PC-3 (cell line): ENCODE results near the gene JDP2. TPM values are rescaled to one million over a fixed set of nuclear protein-coding genes. Genes with fewer than 3 reads are reported as not detected.

Experiments used
- ATAC-seq: fragments of 200-7000 bp; cut with Tn5 transposase; 2 replicates; pipeline ENCODE4 v1.9.1; 2020; ENCODE audit warnings: mild to moderate bottlenecking, moderate library complexity
- BruUV-seq: library from RNA; stranded (reverse); fragments of 400-500 nt; replicated peaks from 2 replicates; lab custom pipeline; 2021; lab: Mats Ljungman, UMichigan
- CTCF ChIA-PET: fragments of 300-600 bp; sonication (Branson Sonifier 250); formaldehyde crosslinking; loops from one replicate; lab custom pipeline; 2022; ENCODE audit warnings: antibody characterized with exemption; lab: Charles Lee
- POLR2A ChIA-PET: fragments of 300-600 bp; sonication (Branson Sonifier 250); formaldehyde crosslinking; loops from one replicate; lab custom pipeline; 2022; ENCODE audit warnings: antibody characterized with exemption; ENCODE audit not compliant: unreplicated experiment; lab: Charles Lee
- DNase-seq: peaks from one replicate; pipeline ENCODE4 v3.0.0-alpha.2; 2015
- H2AFZ ChIP-seq: fragments of 300-600 bp; sonication (generic); 2 replicates; pipeline ENCODE4 v1.6.0; 2016; ENCODE audit warnings: antibody characterized with exemption, low read length
- H3F3A ChIP-seq: fragments of 300-600 bp; sonication (generic); one replicate; pipeline ENCODE4 v1.6.0; 2017; ENCODE audit warnings: antibody characterized with exemption, low read length, control low read depth, mild to moderate bottlenecking; ENCODE audit not compliant: unreplicated experiment
- H3K27ac ChIP-seq: fragments of 300-600 bp; sonication (generic); 2 replicates; pipeline ENCODE4 v1.5.1; 2016; ENCODE audit warnings: mild to moderate bottlenecking, low read length
- H3K27me3 ChIP-seq: fragments of 300-600 bp; sonication (generic); 2 replicates; pipeline ENCODE4 v1.6.1; 2016; ENCODE audit warnings: low read length, mixed read lengths
- H3K36me3 ChIP-seq: fragments of 300-600 bp; sonication (generic); 2 replicates; pipeline ENCODE4 v1.6.1; 2016; ENCODE audit warnings: low read depth, mixed run types, low read length, mixed read lengths
- H3K4me1 ChIP-seq: fragments of 300-600 bp; sonication (generic); 2 replicates; pipeline ENCODE4 v1.5.1; 2016; ENCODE audit warnings: low read length; ENCODE audit not compliant: insufficient read depth
- H3K4me2 ChIP-seq: fragments of 300-600 bp; sonication (generic); 2 replicates; pipeline ENCODE4 v1.6.0; 2016; ENCODE audit warnings: low read length
- H3K4me3 ChIP-seq: fragments of 300-600 bp; sonication (generic); 2 replicates; pipeline ENCODE4 v1.5.1; 2016; ENCODE audit warnings: mild to moderate bottlenecking, low read length, mixed read lengths
- H3K79me2 ChIP-seq: fragments of 300-600 bp; sonication (generic); 2 replicates; pipeline ENCODE4 v1.6.1; 2017; ENCODE audit warnings: low read length, mixed read lengths
- H3K9ac ChIP-seq: fragments of 300-600 bp; sonication (generic); 2 replicates; pipeline ENCODE4 v1.6.0; 2016; ENCODE audit warnings: mild to moderate bottlenecking, low read length
- H3K9me2 ChIP-seq: fragments of 300-600 bp; sonication (generic); replicated peaks from 2 replicates; pipeline ENCODE4 v1.6.1; 2016; ENCODE audit warnings: mixed run types, low read length, mixed read lengths
- H3K9me3 ChIP-seq: fragments of 300-600 bp; sonication (generic); 2 replicates; pipeline ENCODE4 v1.6.1; 2016; ENCODE audit warnings: low read length, mixed read lengths
- H4K20me1 ChIP-seq: fragments of 300-600 bp; sonication (generic); 2 replicates; pipeline ENCODE4 v1.6.1; 2016; ENCODE audit warnings: low read length, mixed read lengths
- EZH2 ChIP-seq: fragments of 300-600 bp; sonication (generic); IDR thresholded peaks from one replicate; pipeline ENCODE4 v1.6.1; 2017; ENCODE audit warnings: antibody characterized with exemption, mild to moderate bottlenecking, low read length; ENCODE audit not compliant: unreplicated experiment
- EZH2phosphoT487 ChIP-seq: fragments of 300-600 bp; sonication (generic); IDR thresholded peaks from 2 replicates; pipeline ENCODE4 v1.6.1; 2018; ENCODE audit warnings: mild to moderate bottlenecking, antibody characterized with exemption, low read length, borderline replicate concordance
- intact Hi-C: fragments of 100-400 bp; cut with micrococcal nuclease; formaldehyde crosslinking; loops from 2 replicates; pipeline ENCODE4 v1.9.0; 2023
- total RNA-seq: library from RNA; depleted of rRNA; stranded (reverse); fragments of >200 nt; gene quantifications from 2 replicates; pipeline ENCODE4 v1.2.3, GENCODE V29; 2014; rRNA removed
- TF ChIP-seq, protein P1 (sequence below): fragments of 300-600 bp; sonication (generic); conservative IDR thresholded peaks from 2 replicates; pipeline ENCODE4 v1.5.1; 2017; ENCODE audit warnings: antibody characterized with exemption, low read depth, mild to moderate bottlenecking, low read length

Gene JDP2
- total RNA-seq, 1 experiment from 2014 or later, result 5.8 TPM

DNA sequence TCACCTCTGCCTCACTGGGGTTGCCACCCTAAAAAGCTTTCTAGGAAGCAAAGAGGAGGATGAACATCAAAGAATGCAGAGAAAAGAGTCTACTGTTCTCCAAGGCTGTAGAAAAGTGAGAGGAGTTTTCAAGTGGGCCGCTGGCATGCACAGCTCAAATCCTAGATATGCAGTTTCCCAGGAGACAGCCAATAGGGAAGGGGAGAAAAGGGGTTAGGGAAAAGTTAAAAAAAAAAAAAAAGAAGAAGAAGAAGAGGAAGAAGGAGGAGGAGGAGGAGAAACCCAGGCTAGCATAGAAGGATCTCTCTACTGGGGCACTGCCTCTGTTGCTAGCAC lies 95.1 kb downstream of the JDP2 start:
- TF ChIP-seq, protein P1, sequence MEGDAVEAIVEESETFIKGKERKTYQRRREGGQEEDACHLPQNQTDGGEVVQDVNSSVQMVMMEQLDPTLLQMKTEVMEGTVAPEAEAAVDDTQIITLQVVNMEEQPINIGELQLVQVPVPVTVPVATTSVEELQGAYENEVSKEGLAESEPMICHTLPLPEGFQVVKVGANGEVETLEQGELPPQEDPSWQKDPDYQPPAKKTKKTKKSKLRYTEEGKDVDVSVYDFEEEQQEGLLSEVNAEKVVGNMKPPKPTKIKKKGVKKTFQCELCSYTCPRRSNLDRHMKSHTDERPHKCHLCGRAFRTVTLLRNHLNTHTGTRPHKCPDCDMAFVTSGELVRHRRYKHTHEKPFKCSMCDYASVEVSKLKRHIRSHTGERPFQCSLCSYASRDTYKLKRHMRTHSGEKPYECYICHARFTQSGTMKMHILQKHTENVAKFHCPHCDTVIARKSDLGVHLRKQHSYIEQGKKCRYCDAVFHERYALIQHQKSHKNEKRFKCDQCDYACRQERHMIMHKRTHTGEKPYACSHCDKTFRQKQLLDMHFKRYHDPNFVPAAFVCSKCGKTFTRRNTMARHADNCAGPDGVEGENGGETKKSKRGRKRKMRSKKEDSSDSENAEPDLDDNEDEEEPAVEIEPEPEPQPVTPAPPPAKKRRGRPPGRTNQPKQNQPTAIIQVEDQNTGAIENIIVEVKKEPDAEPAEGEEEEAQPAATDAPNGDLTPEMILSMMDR, result no peak
- no peak for TF ChIP-seq EZH2phosphoT487
- TF ChIP-seq EZH2, result no peak
- no peak overlapping the region for H3K4me2 ChIP-seq
- POLR2A ChIA-PET, result no interaction called here
- no peak overlapping the region for H3K27ac ChIP-seq
- no peaks in the 10 kb centered on the region for H3F3A ChIP-seq
- no peaks in the 10 kb centered on the region for H3K36me3 ChIP-seq
- DNase-seq (no peak), ATAC-seq (no peak)
- no peaks in the 10 kb centered on the region for H3K79me2 ChIP-seq
- CTCF ChIA-PET, result interaction anchor here (0.7 kb wide), 1 partner anchor 34 kb away, joined by 3 read pairs; no protein-coding TSS in a partner anchor
- no peak overlapping the region for H2AFZ ChIP-seq
- H3K9me3 ChIP-seq, result no peaks in the 10 kb centered on the region
- intact Hi-C loops, result no loop called here
- H3K4me3 ChIP-seq, result no peak overlapping the region
- H4K20me1 ChIP-seq, result no peaks in the 10 kb centered on the region
- no TSS peak for BruUV-seq
- peaks cover 43% of the 10 kb centered on the region for H3K4me1 ChIP-seq
- H3K27me3 ChIP-seq, result no peaks in the 10 kb centered on the region
- H3K9me2 ChIP-seq, result no peaks in the 10 kb centered on the region
- no peak overlapping the region for H3K9ac ChIP-seq

Other genes with a start within 250 kb of the JDP2 start
- 99.2 and 103 TPM in 2 replicates for gene FOS, start 149.2 kb upstream of the JDP2 start, total RNA-seq
- not detected in 2 replicates for gene BATF, start 94.4 kb downstream of the JDP2 start, total RNA-seq
- 1.8 and 3.9 TPM in 2 replicates for gene FLVCR2, start 150.6 kb downstream of the JDP2 start, total RNA-seq
- 12.5 and 13.9 TPM in 2 replicates for gene ERG28, start 232.9 kb downstream of the JDP2 start, total RNA-seq
- 34.7 and 40.3 TPM in 2 replicates for gene TTLL5, start 233.2 kb downstream of the JDP2 start, total RNA-seq